ENCODE measurements around the gene WIPF2.

DNA sequence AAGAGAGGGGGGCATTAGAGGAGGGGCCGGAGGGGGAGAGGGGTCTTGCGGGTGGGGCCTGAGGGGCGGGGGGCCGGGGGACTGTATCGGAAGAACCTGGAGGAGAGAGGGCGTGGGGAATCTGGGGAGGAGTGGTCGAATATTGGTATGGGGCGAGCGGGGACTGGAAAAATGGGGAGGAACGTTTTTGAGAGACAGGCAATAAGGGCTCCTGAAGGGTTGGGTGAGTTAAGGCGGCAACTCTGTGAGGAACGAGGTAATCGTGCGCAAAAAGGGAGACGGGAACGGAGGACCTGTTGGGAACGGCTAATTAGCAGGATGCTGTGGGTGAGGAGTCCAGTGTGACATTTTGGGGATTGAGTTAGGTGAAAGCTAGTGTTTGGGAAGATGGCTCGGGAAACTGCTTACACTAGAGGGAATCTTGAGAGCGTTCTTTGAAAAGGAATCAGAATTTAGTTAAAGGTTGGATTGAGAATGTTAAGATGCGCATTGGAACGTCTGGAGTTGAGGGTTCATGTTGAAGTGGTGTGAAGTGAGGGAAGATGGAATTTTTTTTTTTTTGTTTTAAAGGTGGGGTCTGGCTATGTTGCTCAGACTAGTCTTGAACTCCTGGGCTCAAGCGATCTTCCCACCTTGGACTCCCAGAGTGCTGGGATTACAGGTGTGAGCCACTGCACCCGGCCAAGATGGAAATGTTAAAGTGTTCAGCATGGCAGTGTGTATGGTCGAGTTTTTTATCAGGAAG is 662 bp downstream of the WIPF2 start:
- TF ChIP-seq REST (tag by site-specific recombination; IDR thresholded peaks at IDR 0.05) (no peak; the same call in 1 of the 2 replicates), ZNF843 (tag by site-specific recombination; IDR thresholded peaks at IDR 0.05) (no peak)
